ENCODE results near the gene ZNF541.

GRCh38 chr19:47607564-47608073 is 34.7 kb upstream of the ZNF541 start:
- no peak for TF ChIP-seq CTCF (IDR thresholded peaks at IDR 0.05)
- TF ChIP-seq EP300 (IDR thresholded peaks at IDR 0.05), result no peak
